Measurements from ENCODE around the gene TJP3.
"Not testable (repeated sequence)": the region's sequence is repeated elsewhere in the genome, so short reads cannot be mapped to it uniquely, and the experiment has no call there.

The TJP3 gene

GRCh38 chr19:3738477-3739220 is 30.5 kb downstream of the TJP3 start:
- DNase-seq (ENCODE audit: low read depth in 3 of 3, low spot score in 1 of 3) = no peak

GRCh38 chr19:3740431-3740830 is 32.2 kb downstream of the TJP3 start:
- DNase-seq (ENCODE audit: low read depth in 3 of 3, low spot score in 1 of 3) = no peak

- DNase-seq (ENCODE audit: low read depth in 3 of 3, low spot score in 1 of 3) = no peak
These were observed 35.3 kb downstream of the TJP3 start for GRCh38 chr19:3743486-3743885.

GRCh38 chr19:3745363-3746045 is 37.3 kb downstream of the TJP3 start:
- no peak for DNase-seq (ENCODE audit: low read depth in 3 of 3, low spot score in 1 of 3)

GRCh38 chr19:3746371-3747056 is 38.3 kb downstream of the TJP3 start:
- DNase-seq (ENCODE audit: low read depth in 3 of 3, low spot score in 1 of 3) = no peak

- no peak for DNase-seq (ENCODE audit: low read depth in 3 of 3, low spot score in 1 of 3)
These were observed 40.8 kb downstream of the TJP3 start for GRCh38 chr19:3748965-3749364.

GRCh38 chr19:3750211-3750610 is 42.0 kb downstream of the TJP3 start:
- no peak for DNase-seq (ENCODE audit: low read depth in 3 of 3, low spot score in 1 of 3)

- no peak for DNase-seq (ENCODE audit: low read depth in 3 of 3, low spot score in 1 of 3)
These were observed 43.1 kb downstream of the TJP3 start for GRCh38 chr19:3751236-3751635.

GRCh38 chr19:3752492-3752891 is 44.3 kb downstream of the TJP3 start:
- DNase-seq (ENCODE audit: low read depth in 3 of 3, low spot score in 1 of 3) = no peak

GRCh38 chr19:3753631-3754410 is 45.6 kb downstream of the TJP3 start:
- no peak for DNase-seq (ENCODE audit: low read depth in 3 of 3, low spot score in 1 of 3)

- not testable (repeated sequence) for DNase-seq (ENCODE audit: low read depth in 3 of 3, low spot score in 1 of 3)
These were observed 49.5 kb downstream of the TJP3 start for GRCh38 chr19:3757705-3758104.

- DNase-seq (ENCODE audit: low read depth in 3 of 3, low spot score in 1 of 3) = not testable (repeated sequence)
These were observed 50.1 kb downstream of the TJP3 start for GRCh38 chr19:3758297-3758696.

- DNase-seq (ENCODE audit: low read depth in 3 of 3, low spot score in 1 of 3) = no peak
These were observed 51.5 kb downstream of the TJP3 start for GRCh38 chr19:3759482-3760254.

- DNase-seq (ENCODE audit: low read depth in 3 of 3, low spot score in 1 of 3) = no peak
These were observed 52.7 kb downstream of the TJP3 start for GRCh38 chr19:3760871-3761361.

- DNase-seq (ENCODE audit: low read depth in 3 of 3, low spot score in 1 of 3) = peak; percentile 92 to 97 (median 94)
These were observed 53.4 kb downstream of the TJP3 start, which contains the start of gene APBA3 for GRCh38 chr19:3761382-3762129. Gene APBA3 (minus strand): TSS chr19:3761692. CDS start chr19:3760264, 1,428 bp downstream.

GRCh38 chr19:3762130-3762473 is 53.9 kb downstream of the TJP3 start:
- no peak for DNase-seq (ENCODE audit: low read depth in 3 of 3, low spot score in 1 of 3)

- DNase-seq (ENCODE audit: low read depth in 3 of 3, low spot score in 1 of 3) = peak; percentile 98 to 99 (median 98)
These were observed 54.6 kb downstream of the TJP3 start, which contains the start of gene MRPL54 for GRCh38 chr19:3762501-3763459. Gene MRPL54 (plus strand): TSS chr19:3762682. CDS start chr19:3762701, 19 bp downstream.

GRCh38 chr19:3765121-3765520 is 56.9 kb downstream of the TJP3 start:
- DNase-seq (ENCODE audit: low read depth in 3 of 3, low spot score in 1 of 3) = no peak

Data from stimulated activated CD4-positive, alpha-beta T cell treated with anti-CD3 and anti-CD28 coated beads, TNF-alpha, amount 100 ng/mL, for 1 hour (primary cell).